ENCODE data around the gene RRBP1. TPM values are rescaled to one million over a fixed set of nuclear protein-coding genes. Genes with fewer than 3 reads are reported as not detected.
A peak's percentile ranks its signal among the peaks of the same experiment; 100 is the strongest.

The RRBP1 gene
- total RNA-seq, 1 donor from 2014 or later = 65.0 TPM

DNA sequence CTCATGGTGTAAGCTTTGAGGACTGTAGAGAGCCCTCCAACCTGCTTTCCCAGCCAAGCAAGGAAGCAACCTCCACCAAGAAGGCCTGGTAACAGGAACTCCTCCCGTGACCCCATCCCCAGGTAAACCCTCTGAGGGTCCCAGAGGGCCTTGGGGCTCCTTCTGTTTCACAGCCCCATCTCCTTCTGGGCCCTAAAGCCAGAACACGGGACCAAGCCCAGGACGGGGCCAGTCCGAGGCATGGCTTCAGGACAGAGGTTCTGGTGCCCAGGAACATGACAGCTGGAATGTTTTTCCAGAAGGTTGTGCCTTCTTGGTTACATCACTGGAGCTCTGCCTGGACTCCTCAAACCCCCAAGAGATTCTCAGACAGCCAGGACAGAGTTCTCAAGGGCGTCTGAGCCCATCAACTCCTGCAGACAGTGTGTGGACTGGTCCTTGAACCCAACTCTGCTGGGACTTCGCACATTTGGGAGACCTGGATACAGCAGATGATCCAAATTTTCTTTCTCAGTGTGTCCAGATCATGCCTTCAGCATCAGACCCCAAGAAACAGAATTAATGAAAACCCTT, 43.1 kb downstream of the RRBP1 start:
- DNase-seq (ENCODE audit: low read depth) = no peak
- Histone ChIP-seq H3K4me3 (ENCODE audit: low read depth, low read length) (no peak overlapping the region), H3K27me3 (ENCODE audit: control insufficient read depth, insufficient read depth, low read length) (no peaks in the 10 kb centered on the region), H3K36me3 (ENCODE audit: control insufficient read depth, insufficient read depth, low read length) (peaks cover 49% of the 10 kb centered on the region)
- FAIRE-seq = peak; percentile 73
- TF ChIP-seq, protein P1, sequence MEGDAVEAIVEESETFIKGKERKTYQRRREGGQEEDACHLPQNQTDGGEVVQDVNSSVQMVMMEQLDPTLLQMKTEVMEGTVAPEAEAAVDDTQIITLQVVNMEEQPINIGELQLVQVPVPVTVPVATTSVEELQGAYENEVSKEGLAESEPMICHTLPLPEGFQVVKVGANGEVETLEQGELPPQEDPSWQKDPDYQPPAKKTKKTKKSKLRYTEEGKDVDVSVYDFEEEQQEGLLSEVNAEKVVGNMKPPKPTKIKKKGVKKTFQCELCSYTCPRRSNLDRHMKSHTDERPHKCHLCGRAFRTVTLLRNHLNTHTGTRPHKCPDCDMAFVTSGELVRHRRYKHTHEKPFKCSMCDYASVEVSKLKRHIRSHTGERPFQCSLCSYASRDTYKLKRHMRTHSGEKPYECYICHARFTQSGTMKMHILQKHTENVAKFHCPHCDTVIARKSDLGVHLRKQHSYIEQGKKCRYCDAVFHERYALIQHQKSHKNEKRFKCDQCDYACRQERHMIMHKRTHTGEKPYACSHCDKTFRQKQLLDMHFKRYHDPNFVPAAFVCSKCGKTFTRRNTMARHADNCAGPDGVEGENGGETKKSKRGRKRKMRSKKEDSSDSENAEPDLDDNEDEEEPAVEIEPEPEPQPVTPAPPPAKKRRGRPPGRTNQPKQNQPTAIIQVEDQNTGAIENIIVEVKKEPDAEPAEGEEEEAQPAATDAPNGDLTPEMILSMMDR (IDR thresholded peaks at IDR 0.05; ENCODE audit: insufficient read depth, low read length, severe bottlenecking) = no peak

DNA sequence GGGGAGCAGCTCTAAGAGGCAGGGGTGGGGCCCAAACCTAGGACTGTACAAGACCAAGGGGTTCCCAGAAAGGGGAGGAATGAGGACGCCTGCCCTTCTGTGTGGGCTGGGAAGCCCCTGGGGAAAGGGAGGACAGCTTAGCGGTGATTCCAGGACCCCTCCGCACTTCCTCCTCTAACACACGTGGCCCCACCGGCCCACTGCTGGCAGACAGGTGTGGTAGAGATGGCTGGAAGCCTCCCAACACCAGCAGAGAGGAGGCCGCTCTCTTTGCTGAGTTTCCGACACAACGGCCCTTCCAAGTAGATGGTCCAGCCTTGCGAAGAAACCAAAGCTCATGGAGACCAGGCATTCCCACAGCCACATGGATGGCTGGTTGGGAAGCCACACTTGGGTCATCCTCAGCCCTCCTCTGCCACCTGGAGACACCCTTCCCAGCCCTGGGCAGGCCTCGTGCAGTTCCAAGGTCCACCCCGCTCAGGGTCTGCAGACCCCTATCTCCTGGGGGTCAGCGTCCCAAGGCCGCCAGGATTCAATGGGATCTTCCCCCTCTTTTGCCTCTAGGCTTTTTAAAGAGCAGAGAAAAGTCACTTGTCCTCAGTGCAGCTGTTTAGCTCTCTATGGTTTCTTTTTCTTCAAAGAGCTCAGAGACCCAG, 43.9 kb downstream of the RRBP1 start:
- Histone ChIP-seq H3K4me3 (ENCODE audit: low read depth, low read length) (no peak overlapping the region), H3K27me3 (ENCODE audit: control insufficient read depth, insufficient read depth, low read length) (no peaks in the 10 kb centered on the region), H3K36me3 (ENCODE audit: control insufficient read depth, insufficient read depth, low read length) (peaks cover 53% of the 10 kb centered on the region)
- DNase-seq (ENCODE audit: low read depth) (no peak), FAIRE-seq (no peak)
- TF ChIP-seq, protein P1 (IDR thresholded peaks at IDR 0.05; ENCODE audit: insufficient read depth, low read length, severe bottlenecking) = no peak

DNA sequence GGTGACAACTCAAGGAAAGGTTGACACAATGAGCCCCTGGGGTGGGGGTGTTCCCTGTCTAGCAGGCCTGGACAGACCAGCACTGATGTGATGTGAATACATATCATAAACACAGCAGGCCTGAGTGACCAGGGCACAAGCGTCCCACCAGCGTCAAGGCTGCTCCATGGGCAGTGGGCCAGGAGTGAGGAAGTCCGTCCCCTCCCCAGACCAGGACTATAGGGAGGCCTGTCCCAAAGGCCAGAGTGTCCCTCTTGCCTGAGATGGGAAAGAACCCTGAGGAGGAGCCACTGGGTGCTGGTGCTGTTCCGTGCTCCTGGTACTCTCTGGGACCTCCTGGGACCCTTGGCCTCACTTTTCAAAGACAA, 44.6 kb downstream of the RRBP1 start:
- FAIRE-seq = no peak
- H3K4me3 ChIP-seq (ENCODE audit: low read depth, low read length) = no peak overlapping the region
- peaks cover 56% of the 10 kb centered on the region for H3K36me3 ChIP-seq (ENCODE audit: control insufficient read depth, insufficient read depth, low read length)
- TF ChIP-seq, protein P1 (IDR thresholded peaks at IDR 0.05; ENCODE audit: insufficient read depth, low read length, severe bottlenecking) = no peak
- no peak for DNase-seq (ENCODE audit: low read depth)
- no peaks in the 10 kb centered on the region for H3K27me3 ChIP-seq (ENCODE audit: control insufficient read depth, insufficient read depth, low read length)

DNA sequence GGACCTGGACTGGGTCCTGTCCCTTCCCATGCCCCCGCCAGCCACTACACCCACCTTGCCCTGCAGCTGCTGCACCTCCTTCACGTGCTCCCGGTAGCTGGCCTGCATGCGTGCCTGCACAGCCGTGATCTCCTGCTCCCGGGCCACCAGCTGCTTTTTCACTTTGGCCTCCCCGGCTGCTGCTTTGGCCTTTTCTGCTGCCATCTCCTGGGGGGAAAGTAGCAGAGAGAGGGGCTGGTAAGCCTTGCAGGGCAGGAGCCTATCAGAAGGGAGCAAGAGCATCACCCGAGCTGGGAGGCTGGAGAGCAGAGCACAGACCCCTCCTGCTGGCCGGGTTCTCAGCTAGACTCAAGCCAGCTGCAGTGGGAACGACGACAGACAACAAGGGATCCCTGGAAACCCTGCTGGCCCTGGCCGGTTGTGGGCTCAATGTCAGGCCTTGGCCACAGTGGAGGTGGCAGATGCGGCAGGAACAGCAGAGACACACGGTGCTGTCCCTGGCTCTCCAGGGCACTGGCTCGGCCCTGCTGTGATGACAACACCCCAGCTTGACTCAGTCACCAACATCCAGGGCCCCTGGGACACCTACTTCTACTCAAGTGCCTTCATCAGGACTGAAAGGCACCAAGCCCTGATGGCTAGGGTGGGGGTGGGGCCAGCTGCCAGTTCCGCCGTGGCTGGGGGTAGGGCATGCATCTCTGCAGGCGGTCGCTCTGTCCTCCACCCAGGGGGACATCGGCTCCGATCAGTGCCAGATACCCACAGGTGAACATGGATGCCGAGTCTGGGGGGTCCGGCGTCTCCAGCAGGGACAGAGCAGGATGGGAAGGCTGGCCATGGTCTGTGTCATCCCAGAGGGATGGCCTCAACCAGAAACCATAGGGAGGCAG, 45.3 kb downstream of the RRBP1 start:
- no peak for FAIRE-seq
- no peaks in the 10 kb centered on the region for H3K27me3 ChIP-seq (ENCODE audit: control insufficient read depth, insufficient read depth, low read length)
- TF ChIP-seq, protein P1 (IDR thresholded peaks at IDR 0.05; ENCODE audit: insufficient read depth, low read length, severe bottlenecking) = no peak
- H3K4me3 ChIP-seq (ENCODE audit: low read depth, low read length) = no peak overlapping the region
- no peak for DNase-seq (ENCODE audit: low read depth)
- H3K36me3 ChIP-seq (ENCODE audit: control insufficient read depth, insufficient read depth, low read length) = peaks cover 58% of the 10 kb centered on the region

DNA sequence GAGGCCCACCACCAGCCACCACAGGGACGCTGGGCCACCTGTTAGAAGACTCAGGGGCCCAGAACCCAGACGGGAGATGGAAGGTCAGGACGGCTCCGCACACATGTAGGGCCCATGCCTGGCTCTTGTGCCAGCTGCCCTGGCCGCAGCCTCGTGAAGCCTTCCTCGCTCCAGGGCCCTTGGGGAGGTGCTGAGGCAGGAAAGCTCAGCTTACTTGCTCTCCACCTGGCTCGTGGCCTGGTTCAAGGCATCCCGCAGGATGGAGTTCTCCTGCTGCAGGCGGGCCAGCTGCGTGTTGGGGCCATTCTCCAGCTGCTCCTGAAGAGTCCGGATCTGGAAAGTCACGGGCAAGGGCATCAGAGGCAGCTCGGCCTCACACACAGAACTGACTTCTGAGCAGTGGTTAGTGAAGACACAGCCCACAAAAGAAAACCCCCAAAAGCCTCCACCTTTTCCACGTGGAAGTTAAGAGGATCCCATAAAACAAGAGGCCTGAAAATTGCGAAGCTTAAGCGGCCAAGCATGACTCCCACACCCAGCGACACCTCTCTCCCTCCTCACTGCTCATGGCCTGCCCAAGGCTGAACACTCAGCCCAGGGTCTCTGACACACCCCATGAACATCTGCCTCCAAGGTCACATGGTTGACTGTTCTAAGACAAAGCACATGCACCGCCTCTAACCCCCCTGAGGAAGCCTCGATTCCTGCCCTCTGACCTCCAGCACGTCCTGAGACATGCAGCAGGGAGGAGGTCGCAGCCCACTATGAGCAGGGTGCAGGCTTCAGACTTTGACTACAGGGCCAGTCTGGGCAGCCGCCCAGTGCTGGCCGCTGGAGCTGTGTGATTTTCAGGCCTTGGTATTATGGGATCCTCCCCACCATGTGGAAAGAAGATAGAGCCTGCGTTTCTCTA, 46.5 kb downstream of the RRBP1 start:
- no peak overlapping the region for H3K4me3 ChIP-seq (ENCODE audit: low read depth, low read length)
- FAIRE-seq (no peak), DNase-seq (ENCODE audit: low read depth) (no peak)
- TF ChIP-seq, protein P1 (IDR thresholded peaks at IDR 0.05; ENCODE audit: insufficient read depth, low read length, severe bottlenecking) = no peak
- H3K36me3 ChIP-seq (ENCODE audit: control insufficient read depth, insufficient read depth, low read length) = peaks cover 62% of the 10 kb centered on the region
- H3K27me3 ChIP-seq (ENCODE audit: control insufficient read depth, insufficient read depth, low read length) = no peaks in the 10 kb centered on the region
